Stimulated activated naive CD8-positive, alpha-beta T cell treated with anti-CD3 and anti-CD28 coated beads, Interleukin-15, amount 100 ng/mL, for 72 hours (primary cell): ENCODE results near the gene IQSEC1.
A peak's percentile ranks its signal among the peaks of the same experiment; 100 is the strongest.

Experiments
- ATAC-seq: fragments of 150-1000 bp; cut with Tn5 transposase; 2 replicates; pipeline ENCODE4 v1.10.0; 2021; ENCODE audit warnings: mild to moderate bottlenecking, moderate library complexity
- DNase-seq, 2 donors: peaks; one replicate each; pipeline ENCODE4 v3.0.0; 2021 to 2022
- H3K27ac Mint-ChIP-seq, 2 donors: one replicate each; pipeline ENCODE4 v1.8.0; 2022; ENCODE audit warnings: mild to moderate bottlenecking in 2 of 2, mixed read lengths in 2 of 2, moderate library complexity in 2 of 2
- H3K27me3 Mint-ChIP-seq: one replicate; pipeline ENCODE4 v1.8.0; 2022; ENCODE audit warnings: mixed read lengths
- H3K4me1 Mint-ChIP-seq: one replicate; pipeline ENCODE4 v1.8.0; 2022; ENCODE audit warnings: mild to moderate bottlenecking, mixed read lengths
- H3K4me3 Mint-ChIP-seq, 2 donors: one replicate each; pipeline ENCODE4 v1.8.0; 2022; ENCODE audit warnings: mild to moderate bottlenecking in 2 of 2, mixed read lengths in 2 of 2, moderate library complexity in 1 of 2
- H3K9me3 Mint-ChIP-seq, 2 donors: one replicate each; pipeline ENCODE4 v1.8.0; 2022; ENCODE audit warnings: mixed read lengths in 2 of 2

The IQSEC1 gene

GRCh38 chr3:13069495-13069894 lies 3.7 kb downstream of the IQSEC1 start:
- peaks cover 74% of the 10 kb centered on the region for H3K4me1 Mint-ChIP-seq
- peak overlapping the region; percentile 67 to 74 for H3K4me3 Mint-ChIP-seq
- no peaks in the 10 kb centered on the region for H3K9me3 Mint-ChIP-seq
- DNase-seq (peak; percentile 59 to 82), ATAC-seq (peak; percentile 95)
- H3K27me3 Mint-ChIP-seq: peaks cover 11% of the 10 kb centered on the region
- peak overlapping the region; percentile 91 to 98 for H3K27ac Mint-ChIP-seq

DNA sequence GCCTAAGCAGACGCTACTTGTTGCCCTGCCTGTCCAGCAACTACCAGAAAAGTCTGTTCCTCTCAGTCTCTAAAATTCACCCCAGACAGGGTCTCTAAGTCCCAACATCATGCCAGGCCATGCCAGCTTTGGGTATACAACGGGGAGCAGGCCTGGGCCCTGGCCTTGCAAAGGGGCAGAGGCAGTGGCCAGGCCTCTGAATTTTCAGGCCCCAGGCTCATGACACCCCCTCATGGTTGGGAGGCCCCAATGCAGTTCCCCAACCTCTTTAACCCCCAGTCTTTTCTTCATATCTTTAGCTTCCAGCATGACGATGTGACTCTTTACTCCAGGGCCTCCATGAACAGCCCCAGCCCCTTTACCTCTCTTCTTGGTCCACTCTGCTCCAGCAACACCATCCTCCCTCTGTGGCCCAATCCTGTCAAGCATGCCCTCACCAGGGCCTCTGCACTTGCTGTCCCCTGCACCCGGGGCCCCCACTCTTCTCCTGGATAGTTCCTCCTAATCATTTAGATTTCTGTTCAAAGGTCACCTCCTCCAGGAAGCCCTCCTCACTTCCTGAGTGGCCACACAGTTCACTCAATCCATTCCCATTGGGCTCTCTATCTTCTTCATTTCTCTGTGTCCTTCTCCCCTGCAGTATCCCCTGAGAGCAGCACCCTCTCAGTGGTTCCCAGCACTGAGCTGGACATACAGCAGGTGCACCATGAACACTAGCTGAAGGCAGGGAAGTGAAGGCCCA lies 4.8 kb downstream of the IQSEC1 start:
- Mint-ChIP-seq H3K4me3 (no peak overlapping the region), H3K4me1 (peaks cover 68% of the 10 kb centered on the region)

GRCh38 chr3:13067778-13068177 lies 5.5 kb downstream of the IQSEC1 start:
- no peak overlapping the region for H3K4me3 Mint-ChIP-seq
- no peaks in the 10 kb centered on the region for H3K27me3 Mint-ChIP-seq
- H3K27ac Mint-ChIP-seq: no peak overlapping the region
- peaks cover 69% of the 10 kb centered on the region for H3K4me1 Mint-ChIP-seq
- ATAC-seq: no peak
- H3K9me3 Mint-ChIP-seq: no peaks in the 10 kb centered on the region
- DNase-seq: no peak

More for the DNA sequence above, 4.8 kb downstream of the IQSEC1 start:
- H3K27me3 Mint-ChIP-seq: peaks cover under 1% of the 10 kb centered on the region
- H3K27ac Mint-ChIP-seq: peak overlapping the region in 1 of 2 donors; percentile 84
- no peak for ATAC-seq
- DNase-seq: no peak
- no peaks in the 10 kb centered on the region for H3K9me3 Mint-ChIP-seq

GRCh38 chr3:13066834-13067233 lies 6.4 kb downstream of the IQSEC1 start:
- no peaks in the 10 kb centered on the region for H3K27me3 Mint-ChIP-seq
- DNase-seq: no peak
- no peak overlapping the region for H3K4me3 Mint-ChIP-seq
- H3K9me3 Mint-ChIP-seq: no peaks in the 10 kb centered on the region
- ATAC-seq: no peak
- H3K4me1 Mint-ChIP-seq: peaks cover 60% of the 10 kb centered on the region
- peak overlapping the region in 1 of 2 donors; percentile 89 for H3K27ac Mint-ChIP-seq

DNA sequence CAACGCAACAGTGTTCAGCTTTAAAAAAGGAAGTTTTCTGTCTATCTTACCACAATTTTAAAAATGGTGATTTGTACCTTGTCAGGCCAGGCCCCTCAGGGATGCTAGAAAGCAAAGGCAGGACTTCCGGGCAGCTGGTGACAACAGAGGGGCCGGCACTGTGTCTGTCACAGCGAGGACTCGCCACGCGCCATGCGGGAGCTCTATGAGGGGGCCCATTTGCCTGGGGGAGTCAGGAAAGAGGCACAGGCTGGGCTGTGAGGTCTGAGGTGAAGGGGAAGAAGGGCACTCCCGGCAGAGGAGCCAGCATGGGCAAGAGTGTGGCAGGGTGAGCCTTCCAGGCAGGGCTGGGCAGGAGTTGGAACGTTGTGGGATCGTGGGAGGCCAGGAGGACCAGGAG lies 7.0 kb downstream of the IQSEC1 start:
- Mint-ChIP-seq H3K9me3 (no peaks in the 10 kb centered on the region), H3K4me1 (peaks cover 54% of the 10 kb centered on the region), H3K27ac (peak overlapping the region; percentile 49 to 89), H3K4me3 (no peak overlapping the region), H3K27me3 (no peaks in the 10 kb centered on the region)
- ATAC-seq (no peak), DNase-seq (no peak)

- H3K27ac Mint-ChIP-seq: peak overlapping the region in 1 of 2 donors; percentile 89
- DNase-seq: no peak
- no peaks in the 10 kb centered on the region for H3K9me3 Mint-ChIP-seq
- H3K27me3 Mint-ChIP-seq: no peaks in the 10 kb centered on the region
- no peak overlapping the region for H3K4me3 Mint-ChIP-seq
- no peak for ATAC-seq
- peaks cover 49% of the 10 kb centered on the region for H3K4me1 Mint-ChIP-seq
These were observed 7.5 kb downstream of the IQSEC1 start for GRCh38 chr3:13065727-13066126.

GRCh38 chr3:13064964-13065363 lies 8.3 kb downstream of the IQSEC1 start:
- Mint-ChIP-seq H3K4me3 (no peak overlapping the region), H3K9me3 (no peaks in the 10 kb centered on the region), H3K27me3 (no peaks in the 10 kb centered on the region), H3K4me1 (peaks cover 41% of the 10 kb centered on the region), H3K27ac (no peak overlapping the region)
- ATAC-seq (no peak), DNase-seq (no peak)

GRCh38 chr3:13064159-13064868 lies 8.9 kb downstream of the IQSEC1 start:
- Mint-ChIP-seq H3K4me1 (peaks cover 35% of the 10 kb centered on the region), H3K27me3 (no peaks in the 10 kb centered on the region), H3K27ac (no peak overlapping the region), H3K4me3 (no peak overlapping the region), H3K9me3 (no peaks in the 10 kb centered on the region)
- DNase-seq: no peak
- ATAC-seq: no peak

- ATAC-seq (no peak), DNase-seq (no peak)
- no peaks in the 10 kb centered on the region for H3K27me3 Mint-ChIP-seq
- peaks cover 24% of the 10 kb centered on the region for H3K4me1 Mint-ChIP-seq
- no peak overlapping the region for H3K4me3 Mint-ChIP-seq
- H3K27ac Mint-ChIP-seq: no peak overlapping the region
- H3K9me3 Mint-ChIP-seq: no peaks in the 10 kb centered on the region
These were observed 10.0 kb downstream of the IQSEC1 start for GRCh38 chr3:13063225-13063624.

DNA sequence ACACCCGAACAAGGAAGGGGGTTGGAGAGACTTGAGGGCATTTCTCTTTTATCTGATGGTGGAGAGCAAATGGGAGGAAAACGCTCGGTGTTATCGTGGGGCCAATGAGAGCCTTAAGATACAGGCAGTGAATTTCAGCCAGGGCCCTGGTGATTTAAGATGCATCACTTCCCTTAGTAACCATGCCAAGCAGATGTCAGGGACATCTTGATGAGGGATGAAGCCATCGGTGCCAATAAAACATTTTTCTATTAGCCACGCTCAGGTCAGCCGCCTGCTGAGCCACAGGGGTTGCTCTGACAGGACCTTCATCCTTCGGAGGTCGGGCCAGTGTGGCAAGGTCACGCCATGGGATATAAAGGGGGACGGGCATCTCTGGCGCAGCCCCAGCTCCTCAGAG lies 10.6 kb downstream of the IQSEC1 start:
- H3K9me3 Mint-ChIP-seq: no peaks in the 10 kb centered on the region
- H3K27me3 Mint-ChIP-seq: no peaks in the 10 kb centered on the region
- ATAC-seq (no peak), DNase-seq (no peak)
- no peak overlapping the region for H3K27ac Mint-ChIP-seq
- peaks cover 23% of the 10 kb centered on the region for H3K4me1 Mint-ChIP-seq
- no peak overlapping the region for H3K4me3 Mint-ChIP-seq

DNA sequence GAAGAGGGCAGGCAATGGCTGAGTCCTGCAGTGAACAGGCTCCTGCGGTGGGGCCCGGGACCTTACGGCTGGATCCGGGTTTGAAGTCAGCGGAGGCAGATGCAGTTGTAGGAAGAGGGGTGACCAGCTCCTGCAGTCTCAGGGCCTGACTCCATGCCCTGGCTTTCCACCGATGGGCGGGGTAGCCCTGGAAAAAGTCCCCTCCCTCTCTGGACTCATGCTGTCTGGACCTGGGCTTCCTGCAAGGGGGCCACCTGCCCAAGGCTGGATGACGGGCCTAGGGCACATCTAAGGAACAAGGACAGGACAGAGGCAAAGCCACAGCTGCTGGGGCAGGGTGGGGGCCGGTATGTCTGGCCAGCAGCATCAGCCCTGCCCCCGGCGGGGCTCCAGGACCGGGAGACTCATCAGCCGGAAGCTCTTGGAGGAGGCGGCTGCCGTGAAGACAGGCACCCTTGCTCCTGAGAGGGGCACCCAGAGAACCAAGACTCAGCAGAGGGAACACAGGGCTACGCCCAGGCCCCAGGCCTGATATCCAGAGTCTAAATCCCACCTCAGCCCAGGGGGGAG lies 12.8 kb downstream of the IQSEC1 start:
- no peaks in the 10 kb centered on the region for H3K27me3 Mint-ChIP-seq
- no peak overlapping the region for H3K4me3 Mint-ChIP-seq
- DNase-seq (no peak), ATAC-seq (no peak)
- H3K9me3 Mint-ChIP-seq: no peaks in the 10 kb centered on the region
- no peak overlapping the region for H3K27ac Mint-ChIP-seq
- peaks cover 6% of the 10 kb centered on the region for H3K4me1 Mint-ChIP-seq

- H3K27me3 Mint-ChIP-seq: no peaks in the 10 kb centered on the region
- H3K27ac Mint-ChIP-seq: no peak overlapping the region
- no peaks in the 10 kb centered on the region for H3K9me3 Mint-ChIP-seq
- peaks cover 6% of the 10 kb centered on the region for H3K4me1 Mint-ChIP-seq
- H3K4me3 Mint-ChIP-seq: no peak overlapping the region
- ATAC-seq: peak; percentile 3
- no peak for DNase-seq
These were observed 14.7 kb downstream of the IQSEC1 start for GRCh38 chr3:13058346-13059120.

DNA sequence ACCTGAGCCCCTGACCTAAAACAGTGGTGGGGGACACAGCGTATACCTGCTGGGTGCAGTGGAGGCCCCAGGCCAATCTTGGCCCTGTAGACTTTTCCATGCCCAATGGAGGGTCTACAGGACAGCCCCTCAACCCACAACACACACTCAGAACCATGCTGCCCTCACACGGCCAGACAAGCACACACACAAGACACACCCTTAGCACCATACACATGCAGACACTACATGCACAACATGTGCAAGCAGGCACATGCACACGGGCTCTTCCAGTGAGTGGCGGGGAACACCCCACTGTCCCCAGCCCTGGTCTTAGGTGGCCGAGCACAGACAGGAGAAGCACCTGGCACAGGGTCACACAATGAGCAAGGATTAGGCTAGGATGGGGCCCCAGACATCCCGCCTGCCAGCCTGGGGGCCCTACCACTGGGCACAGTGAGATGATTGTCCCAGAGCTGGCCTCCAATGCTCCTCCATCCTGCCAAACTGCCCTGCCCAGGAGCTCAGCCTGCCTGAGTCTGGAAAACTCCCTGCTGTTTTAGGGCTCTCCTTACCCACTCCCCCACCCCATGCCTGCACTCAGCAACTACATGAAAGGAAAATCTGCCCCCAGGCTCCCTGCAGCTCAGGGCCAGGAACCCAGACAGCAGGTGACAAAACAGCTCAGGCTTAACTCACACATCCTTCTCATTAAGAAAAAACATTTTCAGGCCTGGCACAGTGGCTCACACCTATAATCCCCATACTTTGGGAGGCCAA lies 15.8 kb downstream of the IQSEC1 start:
- Mint-ChIP-seq H3K4me3 (no peak overlapping the region), H3K4me1 (peaks cover 6% of the 10 kb centered on the region), H3K27me3 (no peaks in the 10 kb centered on the region), H3K9me3 (no peaks in the 10 kb centered on the region), H3K27ac (peak overlapping the region in 1 of 2 donors; percentile 3)
- DNase-seq: no peak
- no peak for ATAC-seq

DNA sequence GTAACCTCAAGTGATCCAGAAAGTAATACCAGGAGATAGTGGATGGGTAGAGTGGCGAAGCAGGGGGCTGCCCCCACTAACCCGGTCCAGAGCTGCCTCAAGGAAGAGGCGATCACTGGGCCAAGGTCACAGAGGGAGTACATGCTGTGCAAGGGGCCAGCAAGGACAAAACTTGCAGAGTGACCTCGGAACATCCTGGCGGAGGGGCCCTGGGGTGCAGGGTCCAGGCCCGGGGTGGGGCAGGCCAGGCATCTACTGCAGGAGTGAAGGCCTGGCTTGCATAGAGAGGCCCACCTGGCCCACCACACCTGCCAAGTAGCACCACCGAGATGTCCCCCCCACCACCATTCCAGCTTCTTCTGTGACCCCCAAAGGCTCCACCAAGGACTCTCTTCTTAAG lies 17.6 kb downstream of the IQSEC1 start:
- Mint-ChIP-seq H3K4me3 (no peak overlapping the region), H3K4me1 (peaks cover 6% of the 10 kb centered on the region), H3K27ac (no peak overlapping the region), H3K9me3 (no peaks in the 10 kb centered on the region), H3K27me3 (no peaks in the 10 kb centered on the region)
- ATAC-seq: no peak
- no peak for DNase-seq
